ENCODE results near the gene SRD5A1.
"Not testable (repeated sequence)": the region's sequence is repeated elsewhere in the genome, so short reads cannot be mapped to it uniquely, and the experiment has no call there.

The SRD5A1 gene

DNA sequence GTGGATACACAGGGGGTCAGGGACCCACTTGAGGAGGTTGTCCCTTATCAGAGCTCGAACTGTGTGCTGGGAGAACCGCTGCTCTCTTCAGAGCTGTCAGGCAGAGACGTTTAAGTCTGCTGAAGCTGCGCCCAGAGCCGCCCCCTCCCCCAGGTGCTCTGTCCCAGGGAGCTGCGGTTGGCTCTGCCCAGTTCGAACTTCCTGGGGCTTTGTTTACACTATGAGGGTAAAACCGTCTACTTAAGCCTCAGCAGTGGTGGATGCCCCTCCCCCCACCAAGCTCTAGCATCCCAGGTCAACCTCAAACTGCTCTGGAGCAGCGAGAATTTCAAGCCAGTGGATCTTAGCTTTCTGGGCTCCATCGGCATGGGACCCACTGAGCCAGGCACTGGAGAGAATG is 15.9 kb downstream of the SRD5A1 start:
- no peak for DNase-seq

GRCh38 chr5:6649681-6650080 is 16.4 kb downstream of the SRD5A1 start:
- peak; percentile 72 to 87 for DNase-seq

GRCh38 chr5:6652025-6652424 is 18.8 kb downstream of the SRD5A1 start:
- no peak for DNase-seq

DNA sequence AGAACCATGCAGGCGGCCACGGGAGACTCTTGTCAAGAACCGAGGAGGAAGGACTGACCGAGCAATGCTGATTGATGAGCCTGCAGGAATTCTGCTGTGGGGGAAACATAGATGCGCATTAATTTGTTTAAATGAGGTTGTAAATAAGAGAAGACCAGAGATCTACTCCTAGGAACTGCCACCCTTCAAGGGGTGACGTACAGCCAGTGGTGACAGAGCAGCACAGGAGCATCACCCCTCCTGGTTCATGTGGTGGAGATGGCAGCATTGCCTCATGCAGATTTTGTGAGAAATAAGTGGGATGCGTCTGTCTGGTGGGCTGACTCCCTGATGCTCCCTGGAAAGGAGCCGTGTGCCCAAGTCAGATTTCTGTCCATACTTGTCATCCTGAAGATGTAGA is 22.2 kb downstream of the SRD5A1 start:
- DNase-seq = no peak

GRCh38 chr5:6656680-6657079 is 23.4 kb downstream of the SRD5A1 start:
- DNase-seq = no peak

DNA sequence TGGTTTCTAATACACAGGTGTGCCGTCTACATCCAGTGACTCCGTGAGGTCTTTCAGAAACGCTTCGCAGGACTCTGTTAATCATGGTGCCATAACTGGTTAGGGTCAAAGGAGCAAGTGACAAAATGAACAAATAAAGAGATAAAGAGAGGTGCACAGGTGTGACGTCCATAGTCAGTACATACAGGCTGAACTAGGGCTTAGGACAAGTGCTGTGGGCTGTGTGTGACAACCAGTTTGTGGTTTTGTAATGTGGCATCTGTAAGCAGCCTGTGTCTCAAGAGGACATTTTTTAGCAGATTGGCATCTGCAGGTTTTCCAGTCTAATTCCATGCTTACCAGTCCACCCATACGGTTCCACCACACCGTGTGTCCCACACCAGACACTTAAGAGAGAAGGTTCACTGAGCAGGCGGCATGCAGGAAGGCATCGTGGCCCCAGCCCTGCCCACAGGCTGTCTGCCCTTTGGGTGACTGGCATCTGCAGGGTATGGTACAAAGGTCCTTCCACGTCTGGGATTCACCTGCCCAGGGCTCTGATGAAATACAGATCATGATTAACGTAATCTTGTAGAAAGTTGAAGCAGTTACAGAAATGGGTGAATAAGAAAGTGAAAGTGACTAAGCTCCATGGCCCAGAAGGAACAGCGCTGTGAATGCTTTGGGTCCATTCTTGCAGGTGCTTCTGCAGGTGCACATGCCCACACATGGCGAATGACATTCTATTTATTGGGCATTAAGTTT is 26.9 kb downstream of the SRD5A1 start:
- no peak for DNase-seq

- DNase-seq = no peak
These were observed 27.4 kb downstream of the SRD5A1 start for GRCh38 chr5:6660688-6661087.

DNA sequence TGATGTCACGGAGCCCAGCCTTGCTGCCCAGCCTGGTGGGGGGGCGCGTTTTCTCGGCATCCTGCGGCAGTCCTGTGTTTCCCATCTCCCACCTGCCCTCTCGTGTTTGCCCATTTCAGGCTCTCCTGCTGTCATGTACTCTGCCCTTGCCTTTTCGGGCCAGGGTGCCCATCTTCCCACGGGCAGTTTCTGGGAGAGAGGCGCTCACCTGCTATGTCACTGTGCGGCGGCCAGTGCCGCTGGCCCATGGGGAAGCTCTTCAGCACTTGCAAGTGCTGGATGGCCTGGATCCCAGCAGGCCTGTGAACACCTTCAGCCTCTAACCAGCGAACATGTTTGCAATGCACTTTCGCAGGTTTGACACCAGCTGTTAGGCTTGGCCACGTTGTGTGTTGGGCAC is 33.5 kb downstream of the SRD5A1 start:
- DNase-seq = no peak

GRCh38 chr5:6667648-6668047 is 34.4 kb downstream of the SRD5A1 start:
- DNase-seq = no peak

DNA sequence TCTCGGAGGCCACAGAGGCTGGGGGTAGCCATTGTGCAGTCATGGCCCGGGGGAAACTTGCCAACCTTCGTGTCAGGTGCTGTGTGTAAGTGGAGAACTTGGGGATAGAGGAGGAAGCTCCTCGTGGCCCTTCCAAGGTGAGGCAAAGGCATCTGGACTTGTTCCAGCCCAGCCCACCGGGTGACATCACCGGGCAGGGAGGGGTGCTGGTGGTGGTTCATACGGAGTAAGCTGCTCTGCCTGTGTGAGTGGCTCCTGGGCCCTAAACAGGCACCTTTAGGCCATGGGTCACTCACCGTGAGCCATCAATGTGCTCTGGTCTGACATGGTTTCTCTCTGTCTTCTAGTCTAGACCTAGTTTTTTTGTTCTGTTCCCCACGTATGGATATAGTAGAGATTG is 35.5 kb downstream of the SRD5A1 start:
- not testable (repeated sequence) for DNase-seq

- no peak for DNase-seq
These were observed 39.8 kb downstream of the SRD5A1 start for GRCh38 chr5:6673031-6673430.

DNA sequence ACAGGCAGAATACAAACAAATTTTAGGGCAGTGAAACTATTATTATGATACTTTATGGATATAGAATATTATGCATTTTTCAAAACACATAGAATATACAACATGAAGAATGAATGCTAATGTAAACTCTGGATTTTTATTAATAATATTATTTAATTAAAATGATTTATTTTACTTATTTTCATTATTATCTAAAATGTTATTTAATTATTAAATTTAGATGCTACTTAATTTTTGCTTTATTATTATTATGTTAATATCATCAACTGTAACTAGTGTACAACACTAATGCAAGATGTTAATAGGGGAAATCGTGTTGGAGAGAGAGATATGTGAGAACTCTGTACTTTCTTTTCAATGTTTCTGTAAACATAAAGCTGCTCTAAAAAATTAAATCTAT is 40.7 kb downstream of the SRD5A1 start:
- no peak for DNase-seq

DNA sequence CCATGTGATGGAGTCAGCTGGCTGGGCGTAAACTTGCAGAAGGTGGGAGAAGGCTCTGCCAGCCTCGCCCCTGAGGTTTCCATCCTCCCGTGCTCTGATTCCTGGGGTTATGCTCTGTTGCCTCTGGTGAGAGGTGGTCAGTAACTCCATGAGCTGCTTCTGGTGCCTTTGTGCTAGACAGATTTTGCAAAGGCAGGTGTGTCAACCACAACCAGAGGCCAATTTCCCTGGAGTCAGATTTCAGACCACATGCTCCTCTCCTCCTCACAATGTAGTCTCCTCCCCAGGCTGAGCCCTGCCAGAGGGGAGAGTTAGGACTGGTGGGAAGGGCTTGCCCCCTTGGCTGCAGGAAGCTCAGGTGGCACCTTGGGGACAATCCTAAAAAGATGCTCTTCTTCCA is 41.2 kb downstream of the SRD5A1 start:
- DNase-seq = no peak

- DNase-seq = no peak
These were observed 41.6 kb downstream of the SRD5A1 start for GRCh38 chr5:6674886-6675285.

GRCh38 chr5:6675784-6676491 is 42.7 kb downstream of the SRD5A1 start:
- no peak for DNase-seq

DNA sequence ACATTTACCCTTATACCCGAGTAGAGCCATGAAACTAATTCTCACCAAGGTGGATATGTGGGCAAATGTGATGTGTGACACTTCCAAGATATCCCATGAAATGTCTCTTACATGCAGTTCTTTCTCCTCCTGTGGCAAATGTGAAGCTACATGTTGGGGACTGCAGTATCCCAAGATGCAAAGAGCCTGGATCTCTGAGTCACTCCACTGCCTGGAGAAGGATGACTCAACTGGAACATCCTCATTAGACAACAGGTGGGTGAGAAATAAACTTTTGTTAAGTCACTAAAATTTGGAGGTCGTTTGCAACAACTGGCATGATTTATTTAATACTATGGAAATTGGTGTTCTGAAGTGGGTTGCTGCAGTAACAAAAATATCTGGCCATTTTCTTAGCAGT is 43.5 kb downstream of the SRD5A1 start:
- peak in 1 of 2 donors; percentile 6 for DNase-seq

DNA sequence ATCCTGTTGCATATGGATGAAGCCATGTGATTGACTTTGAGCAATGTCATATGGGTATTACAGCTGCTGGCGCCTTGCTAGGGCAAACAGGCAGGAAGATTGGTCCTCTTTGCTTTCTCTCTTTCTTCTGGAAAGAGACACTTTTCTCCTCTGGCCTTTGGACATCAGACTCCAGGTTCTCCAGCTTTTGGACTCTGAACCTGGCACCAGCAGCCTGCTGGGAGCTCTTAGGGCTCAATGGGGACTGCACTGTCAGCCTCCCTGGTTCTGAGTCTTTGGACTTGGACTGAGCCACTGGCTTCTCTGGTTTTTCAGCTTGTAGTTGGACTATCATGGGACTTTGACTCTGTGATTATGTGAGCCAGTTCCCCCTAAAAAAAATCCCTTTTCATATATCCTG is 45.1 kb downstream of the SRD5A1 start:
- no peak for DNase-seq

DNA sequence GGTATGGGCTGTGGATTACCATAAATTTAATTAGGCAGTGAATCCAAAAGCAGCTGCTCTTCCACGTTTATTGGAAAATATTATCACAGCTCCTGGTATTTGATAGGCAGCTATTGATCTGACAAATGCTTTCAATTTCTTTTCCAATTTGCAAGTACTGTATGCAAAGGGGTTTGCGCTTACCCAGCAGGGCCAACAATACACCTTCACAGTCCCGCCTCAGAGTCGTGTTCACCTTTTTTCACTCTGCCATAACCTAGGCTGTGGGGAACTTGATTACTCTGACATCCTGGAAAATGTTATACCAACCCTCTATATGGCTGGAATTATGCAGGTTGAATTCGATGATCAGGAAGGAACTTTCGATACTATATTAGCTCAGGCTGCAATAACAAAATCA is 47.7 kb downstream of the SRD5A1 start:
- DNase-seq = no peak

DNA sequence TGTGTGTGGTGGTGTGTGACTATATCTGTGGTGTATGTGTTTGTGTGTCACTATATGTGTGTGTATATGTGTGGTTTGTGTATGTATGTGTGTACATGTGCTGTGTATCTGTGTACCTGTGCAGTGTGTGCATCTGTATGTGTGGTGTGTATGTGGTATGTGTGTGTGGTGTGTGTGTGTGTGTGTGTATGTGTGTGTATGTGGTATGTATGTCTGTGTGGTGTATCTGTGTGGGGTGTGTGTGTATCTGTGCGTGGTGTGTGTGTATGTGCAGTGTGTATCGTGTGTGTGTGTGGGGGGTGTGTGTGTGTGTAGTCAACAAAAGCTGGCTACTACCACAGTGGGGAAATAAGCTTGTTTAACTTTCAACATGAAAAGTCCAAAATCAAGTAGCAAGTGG is 48.4 kb downstream of the SRD5A1 start:
- no peak for DNase-seq

GRCh38 chr5:6682239-6682638 is 49.0 kb downstream of the SRD5A1 start:
- no peak for DNase-seq

DNA sequence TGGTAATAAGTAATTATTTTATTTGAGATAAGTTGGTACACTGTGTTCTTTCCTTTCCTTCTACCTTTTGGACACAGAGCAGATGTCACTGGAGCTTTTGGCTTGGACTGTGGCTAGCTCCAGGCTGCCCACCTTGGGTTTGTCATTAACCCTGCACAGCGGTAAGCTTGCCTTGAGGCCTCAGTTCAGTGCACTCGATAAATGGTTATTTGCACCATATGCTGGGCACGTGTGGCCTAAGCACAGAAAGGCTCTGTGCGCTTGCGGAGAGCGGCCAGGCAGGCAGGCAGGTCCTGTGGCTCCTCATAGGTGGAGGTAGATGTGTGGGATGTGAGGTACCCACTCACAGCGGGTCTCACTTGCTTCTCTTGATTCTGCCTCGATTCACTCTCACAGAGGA is 50.0 kb downstream of the SRD5A1 start:
- DNase-seq = no peak

DNA sequence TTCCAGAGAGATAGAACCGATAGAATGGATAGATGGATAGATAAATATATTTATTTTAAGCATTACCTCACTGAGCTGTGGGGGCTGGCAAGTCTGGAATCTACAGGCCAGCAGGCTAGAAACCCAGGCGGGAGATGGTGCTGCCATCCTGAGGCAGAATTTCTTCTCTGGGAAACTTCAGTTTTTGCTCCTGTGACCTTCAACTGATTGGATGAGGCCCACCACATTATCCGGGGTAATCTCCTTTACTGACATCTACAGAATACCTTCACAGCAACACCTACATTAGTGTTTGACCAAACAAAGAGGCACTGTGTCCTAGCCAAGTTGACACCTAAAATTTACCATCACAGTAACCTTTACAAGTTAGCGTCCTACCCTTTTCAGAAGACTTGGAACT is 50.8 kb downstream of the SRD5A1 start:
- DNase-seq = no peak

GRCh38 chr5:6686501-6686900 is 53.3 kb downstream of the SRD5A1 start:
- no peak for DNase-seq

GRCh38 chr5:6686915-6687409 is 53.7 kb downstream of the SRD5A1 start:
- DNase-seq = peak; percentile 9 to 39

DNA sequence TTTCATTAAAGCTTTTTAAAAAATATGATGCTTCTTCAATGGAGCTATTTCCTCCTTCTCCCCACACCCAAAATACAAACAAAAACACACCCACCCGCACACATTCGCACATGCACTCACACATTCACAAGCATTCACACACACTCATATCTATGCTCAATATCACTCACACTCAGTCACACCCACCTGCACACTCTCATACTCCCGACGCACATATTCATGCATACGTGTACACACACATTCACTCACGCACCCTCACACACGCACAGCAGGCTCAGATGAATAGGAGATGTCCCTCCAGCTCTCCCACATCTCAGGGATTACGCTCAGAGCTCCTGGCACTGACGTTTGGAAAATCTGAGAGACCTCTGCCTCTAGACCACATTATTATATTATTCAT is 54.3 kb downstream of the SRD5A1 start:
- no peak for DNase-seq
